22Rv1 (cell line): ENCODE results near the gene MOB3B.

Source experiments
- H3K27ac ChIP-seq: fragments of 450-650 bp; 2 replicates; pipeline ENCODE4 v1.5.1; 2017
- ZFX ChIP-seq: fragments of 450-650 bp; IDR thresholded peaks from 2 replicates; pipeline ENCODE4 v1.6.1; 2017; ENCODE audit warnings: antibody characterized with exemption, borderline replicate concordance
- TF ChIP-seq, protein P1 (sequence below): fragments of 450-650 bp; IDR thresholded peaks from 2 replicates; pipeline ENCODE4 v1.5.1; 2017; ENCODE audit warnings: mild to moderate bottlenecking

MOB3B gene

DNA sequence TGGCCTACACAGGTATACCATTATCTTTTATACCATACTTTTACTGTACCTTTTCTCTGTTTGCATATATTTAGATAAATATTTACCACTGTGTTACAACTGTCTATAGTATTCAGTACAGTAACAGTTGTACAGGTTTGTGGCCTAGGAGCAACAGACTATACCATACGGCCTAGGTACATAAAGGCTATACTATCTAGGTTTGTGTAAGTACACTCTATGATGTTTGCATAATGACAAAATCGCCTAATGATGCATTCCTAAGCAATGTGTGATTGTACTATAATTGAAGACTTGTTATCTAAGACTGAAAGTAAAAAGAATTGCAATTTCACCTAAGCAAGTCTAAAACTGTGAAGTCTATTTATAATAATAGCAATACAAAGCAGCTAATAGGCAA is 39.8 kb upstream of the MOB3B start:
- H3K27ac ChIP-seq = peak overlapping the region; percentile 42
- TF ChIP-seq, protein P1, sequence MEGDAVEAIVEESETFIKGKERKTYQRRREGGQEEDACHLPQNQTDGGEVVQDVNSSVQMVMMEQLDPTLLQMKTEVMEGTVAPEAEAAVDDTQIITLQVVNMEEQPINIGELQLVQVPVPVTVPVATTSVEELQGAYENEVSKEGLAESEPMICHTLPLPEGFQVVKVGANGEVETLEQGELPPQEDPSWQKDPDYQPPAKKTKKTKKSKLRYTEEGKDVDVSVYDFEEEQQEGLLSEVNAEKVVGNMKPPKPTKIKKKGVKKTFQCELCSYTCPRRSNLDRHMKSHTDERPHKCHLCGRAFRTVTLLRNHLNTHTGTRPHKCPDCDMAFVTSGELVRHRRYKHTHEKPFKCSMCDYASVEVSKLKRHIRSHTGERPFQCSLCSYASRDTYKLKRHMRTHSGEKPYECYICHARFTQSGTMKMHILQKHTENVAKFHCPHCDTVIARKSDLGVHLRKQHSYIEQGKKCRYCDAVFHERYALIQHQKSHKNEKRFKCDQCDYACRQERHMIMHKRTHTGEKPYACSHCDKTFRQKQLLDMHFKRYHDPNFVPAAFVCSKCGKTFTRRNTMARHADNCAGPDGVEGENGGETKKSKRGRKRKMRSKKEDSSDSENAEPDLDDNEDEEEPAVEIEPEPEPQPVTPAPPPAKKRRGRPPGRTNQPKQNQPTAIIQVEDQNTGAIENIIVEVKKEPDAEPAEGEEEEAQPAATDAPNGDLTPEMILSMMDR = no peak
- TF ChIP-seq ZFX = no peak

DNA sequence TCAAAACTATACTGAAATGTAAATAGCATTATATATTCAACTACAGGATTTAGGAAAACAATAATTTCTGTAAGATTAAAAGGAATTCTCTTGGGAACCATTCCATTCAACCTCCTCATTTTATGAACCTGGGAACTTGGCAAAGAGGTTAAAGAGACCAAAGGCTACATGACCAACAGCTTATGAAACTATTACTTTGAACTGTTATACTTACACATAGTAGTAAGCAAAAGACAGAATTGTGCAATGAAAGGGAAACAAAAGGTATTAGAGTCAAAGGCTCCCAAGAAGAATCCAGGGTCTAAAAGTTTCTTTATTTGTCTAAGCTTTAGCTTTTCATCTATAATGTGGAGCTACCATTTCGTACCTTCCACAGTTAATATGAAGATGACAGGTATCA is 36.5 kb upstream of the MOB3B start:
- TF ChIP-seq, protein P1 = no peak
- TF ChIP-seq ZFX = no peak
- no peak overlapping the region for H3K27ac ChIP-seq

DNA sequence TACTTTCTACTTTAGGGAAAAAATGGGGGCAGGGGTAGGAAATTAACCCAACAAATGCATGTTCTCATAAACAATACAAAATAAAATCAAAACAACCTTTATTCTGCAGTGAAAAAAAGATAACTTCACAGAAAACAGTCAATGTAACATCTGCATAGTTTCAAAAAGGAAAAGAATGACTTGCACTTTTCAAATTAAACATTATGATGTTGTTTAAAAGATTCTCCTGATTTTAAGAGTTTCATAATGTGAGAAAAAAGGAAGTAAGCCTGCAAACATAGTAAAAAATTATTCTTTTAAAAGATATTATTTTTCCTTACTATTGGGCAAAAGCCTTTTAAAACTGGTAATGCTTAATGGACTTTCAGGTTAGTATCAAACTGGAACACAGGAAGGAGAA is 36.1 kb upstream of the MOB3B start:
- TF ChIP-seq ZFX = no peak
- TF ChIP-seq, protein P1 = no peak
- no peak overlapping the region for H3K27ac ChIP-seq

DNA sequence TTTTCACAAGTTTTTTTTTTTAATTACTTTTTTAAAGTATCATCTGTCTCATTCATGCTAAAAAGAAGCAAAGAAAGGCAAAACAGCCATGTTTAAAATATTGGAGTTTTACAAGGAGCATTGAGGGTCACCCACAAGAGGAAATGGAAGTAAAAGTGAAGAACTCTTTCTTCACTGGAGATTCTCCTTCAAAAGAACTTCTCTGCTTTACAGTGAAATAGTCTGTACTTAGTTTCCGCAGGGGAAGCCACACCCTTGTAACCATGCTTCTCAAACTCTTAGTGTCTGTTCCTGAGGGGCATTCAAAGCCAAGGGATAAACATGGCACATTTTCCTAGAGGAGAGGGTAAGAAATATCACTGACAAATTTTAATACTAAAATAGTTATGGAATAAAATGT is 35.1 kb upstream of the MOB3B start:
- H3K27ac ChIP-seq = no peak overlapping the region
- TF ChIP-seq, protein P1 = no peak
- TF ChIP-seq ZFX = no peak

DNA sequence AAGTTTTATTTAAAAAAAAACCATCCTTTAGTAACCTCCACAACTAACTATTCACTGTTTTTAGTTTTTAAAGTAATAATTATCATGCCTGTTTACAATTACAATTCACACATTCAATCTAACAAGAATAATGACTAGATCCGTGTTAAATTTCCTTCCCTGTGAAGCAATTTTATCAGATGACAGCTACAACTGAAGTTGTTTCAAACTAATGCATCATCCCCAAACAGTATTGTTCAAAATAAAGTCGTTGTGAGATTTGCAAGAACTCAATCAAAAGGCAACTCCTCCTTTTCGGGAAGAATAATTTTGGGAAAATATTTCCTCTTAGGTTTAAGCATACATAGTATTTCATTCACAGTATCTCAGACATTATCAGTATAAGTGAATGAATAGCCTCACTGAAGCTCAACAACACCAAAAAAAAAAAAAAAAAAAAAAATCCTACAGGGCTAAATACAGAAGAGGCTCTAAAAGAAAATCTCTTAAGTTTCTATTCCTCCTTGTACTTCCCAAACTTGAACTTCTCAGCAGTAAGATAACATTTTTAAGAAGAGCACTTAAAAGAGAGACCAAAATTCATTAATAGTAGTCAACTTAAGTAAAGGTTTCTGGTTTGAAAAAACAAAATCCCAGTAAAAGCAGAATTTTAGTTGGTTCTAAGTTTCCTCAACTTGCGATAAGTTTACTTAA is 34.3 kb upstream of the MOB3B start:
- no peak overlapping the region for H3K27ac ChIP-seq
- TF ChIP-seq ZFX = no peak
- TF ChIP-seq, protein P1 = no peak

DNA sequence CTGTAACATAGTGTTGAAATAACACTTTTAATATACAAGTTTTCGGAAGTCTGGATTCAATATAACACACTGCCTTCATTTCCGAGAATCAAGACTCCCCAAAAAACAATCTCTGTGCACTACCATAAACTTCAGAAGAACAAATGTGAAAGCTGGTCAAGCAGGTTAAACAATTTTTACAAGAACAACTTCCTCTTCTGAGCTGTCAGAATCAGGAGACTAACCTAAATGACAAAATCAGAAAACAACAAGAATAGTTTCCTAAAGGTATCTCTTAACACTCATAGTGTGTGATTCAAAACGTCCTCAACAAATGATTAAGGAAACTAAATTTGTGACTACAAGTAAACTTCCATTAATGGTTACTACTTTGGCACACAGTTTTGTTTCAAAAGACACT is 32.1 kb upstream of the MOB3B start:
- TF ChIP-seq, protein P1 = no peak
- no peak for TF ChIP-seq ZFX
- H3K27ac ChIP-seq = no peak overlapping the region

DNA sequence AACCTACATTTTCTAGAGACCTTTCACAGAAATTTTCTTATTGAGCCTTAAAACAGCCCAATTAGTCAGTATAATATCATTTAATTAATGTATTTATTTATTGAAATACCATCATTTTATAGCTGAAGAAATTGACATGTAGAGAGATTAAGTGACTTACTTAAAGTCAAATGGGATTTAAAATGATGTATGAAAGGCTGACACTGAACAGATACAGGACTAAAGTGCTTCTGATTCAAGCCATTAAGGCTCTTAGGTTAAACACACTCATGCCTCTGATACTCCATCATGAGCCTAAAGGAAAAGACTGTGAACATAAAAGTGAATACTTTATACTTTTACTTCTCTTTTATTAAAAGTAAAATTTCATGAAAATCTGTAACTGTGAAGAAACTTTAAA is 30.8 kb upstream of the MOB3B start:
- H3K27ac ChIP-seq = no peak overlapping the region
- no peak for TF ChIP-seq ZFX
- TF ChIP-seq, protein P1 = no peak
